Transverse colon (tissue), 4 donors: ENCODE measurements around the gene DDX1. TPM values are rescaled to one million over a fixed set of nuclear protein-coding genes. Genes with fewer than 3 reads are reported as not detected.

Experiments
- DNase-seq: peaks from one replicate; pipeline ENCODE4 v3.0.0-alpha.2; 2019
- H3K27ac ChIP-seq, 4 donors: fragments of 200-600 bp; sonication (generic); 2 replicates each; pipeline ENCODE4 v1.5.1; 2016 to 2018; ENCODE audit warnings: inconsistent platforms in 4 of 4
- H3K27me3 ChIP-seq: fragments of 200-600 bp; sonication (generic); 2 replicates; pipeline ENCODE4 v1.5.1; 2017; ENCODE audit warnings: inconsistent platforms
- H3K36me3 ChIP-seq, 4 donors: fragments of 200-600 bp; sonication (generic); 2 replicates each; pipeline ENCODE4 v1.5.1; 2017 to 2019; ENCODE audit warnings: inconsistent platforms in 4 of 4
- H3K4me1 ChIP-seq, 4 donors: fragments of 200-600 bp; sonication (generic); 2 replicates each; pipeline ENCODE4 v1.5.1; 2017 to 2020; ENCODE audit warnings: inconsistent platforms in 4 of 4
- H3K4me3 ChIP-seq, 4 donors: fragments of 200-600 bp; sonication (generic); 1 replicate in 1 of 4; 2 replicates in 3 of 4; pipeline versions ENCODE4 v1.5.1 to v1.6.1; 2017 to 2019; ENCODE audit warnings: inconsistent platforms in 4 of 4
- H3K9me3 ChIP-seq, 2 donors: fragments of 200-600 bp; sonication (generic); 2 replicates each; pipeline ENCODE4 v1.5.1; 2017 to 2019; ENCODE audit warnings: inconsistent platforms in 2 of 2
- EP300 ChIP-seq: sonication (generic); formaldehyde crosslinking; IDR thresholded peaks from one replicate; pipeline ENCODE4 v1.6.1; 2017; ENCODE audit warnings: antibody characterized with exemption, low read depth
- POLR2A ChIP-seq: fragments of 450-650 bp; IDR thresholded peaks from one replicate; pipeline ENCODE4 v1.6.1; 2016; ENCODE audit warnings: antibody characterized with exemption, mild to moderate bottlenecking, moderate library complexity
- POLR2AphosphoS5 ChIP-seq, 3 donors: sonication (generic); formaldehyde crosslinking; IDR thresholded peaks; one replicate each; pipeline ENCODE4 v1.6.1; 2016; ENCODE audit warnings: antibody characterized with exemption in 3 of 3
- WGBS, 2 donors: methylation state at CpG; one replicate each; pipeline ENCODE4 v1.1.5; 2018; ENCODE audit warnings: low coverage in 1 of 2; 5-methylcytosine and 5-hydroxymethylcytosine counted together
- in situ Hi-C, 4 donors: fragments of 200-750 bp; cut with MboI; loops; one replicate each; pipeline versions ENCODE4 v1.15.0 to v1.15.1; 2017; ENCODE audit warnings: low sequenced_read_pairs in 3 of 4, low pct_ligation_motif_present in 1 of 4, low pct_unique_long_range_greater_than_20kb in 1 of 4
- intact Hi-C: fragments of 100-400 bp; cut with DNase I; formaldehyde crosslinking; loops from one replicate; pipeline ENCODE4 v1.15.1; 2023; ENCODE audit warnings: low total_unique reads
- total RNA-seq, 4 donors: library from RNA; depleted of rRNA; stranded (reverse); fragments of >200 nt; gene quantifications; one replicate each; pipeline ENCODE4 v1.1.0, GENCODE V29; 2016
- TF ChIP-seq, protein P1 (sequence below), 5 experiments: fragments of 200-600 bp in 3 of 5; fragments of 450-650 bp in 2 of 5; sonication (generic) in 3 of 5; IDR thresholded peaks; 1 replicate in 2 of 5; 2 replicates in 3 of 5; pipeline ENCODE4 v1.5.1; 2016 to 2017; ENCODE audit warnings: antibody characterized with exemption in 5 of 5, inconsistent platforms in 3 of 5, mild to moderate bottlenecking in 2 of 5, moderate library complexity in 1 of 5

The DDX1 gene
- total RNA-seq, 4 donors from 2014 or later, result 18.3 to 61.1 (median 49.9) TPM

DNA sequence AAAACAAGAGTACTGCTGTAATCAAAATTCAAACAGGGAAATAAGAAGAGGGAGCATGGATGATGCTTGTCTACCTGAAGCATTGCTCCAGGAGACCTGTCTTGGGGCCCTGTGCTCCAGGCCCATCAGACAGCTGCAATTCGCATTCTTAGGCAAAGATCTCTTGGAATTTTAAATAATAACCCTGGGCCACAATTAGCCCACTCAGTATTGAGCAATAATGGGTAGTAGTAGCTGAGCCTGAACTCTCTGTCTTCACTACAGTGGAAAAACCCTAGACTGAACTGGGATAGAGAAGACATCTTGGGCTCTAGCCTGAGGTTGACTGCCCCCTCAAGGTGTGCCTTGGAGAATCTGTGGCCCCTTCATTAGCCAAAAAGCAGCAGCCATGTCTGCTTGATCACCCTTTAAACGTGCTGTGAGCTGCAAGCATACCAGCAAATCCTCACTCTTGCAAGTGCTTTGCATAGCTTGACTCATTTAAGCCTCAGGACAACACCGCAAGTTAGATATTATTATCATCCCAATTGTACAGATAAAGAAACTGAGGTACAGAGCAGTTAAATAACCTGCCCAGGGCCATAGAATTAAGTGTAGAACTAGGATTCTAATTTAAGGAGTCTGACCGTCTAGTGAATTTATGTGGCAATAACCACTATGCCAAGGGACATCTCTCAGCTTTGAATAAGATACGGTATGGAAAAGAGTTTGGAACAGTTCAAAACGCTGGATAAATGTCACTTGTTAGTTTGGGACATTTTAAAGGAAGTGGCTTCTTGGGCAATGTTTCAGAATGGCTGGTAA lies 69.0 kb downstream of the DDX1 start:
- Histone ChIP-seq H3K9me3 (no peaks in the 10 kb centered on the region), H3K27ac (no peak overlapping the region), H3K4me3 (no peak overlapping the region), H3K4me1 (peaks cover 0 to 3% (median 0%) of the 10 kb centered on the region in 4 donors), H3K36me3 (no peaks in the 10 kb centered on the region), H3K27me3 (no peaks in the 10 kb centered on the region)
- in situ Hi-C loops (loop anchor here in 1 of 4 donors (25.0 kb wide), 1 partner anchor 852 kb away; no protein-coding TSS in a partner anchor), intact Hi-C loops (no loop called here)
- 68 to 70% methylated on average over 4 to 6 of the region's 6 CpGs for WGBS, 2 donors
- TF ChIP-seq POLR2A, result no peak
- TF ChIP-seq, protein P1, sequence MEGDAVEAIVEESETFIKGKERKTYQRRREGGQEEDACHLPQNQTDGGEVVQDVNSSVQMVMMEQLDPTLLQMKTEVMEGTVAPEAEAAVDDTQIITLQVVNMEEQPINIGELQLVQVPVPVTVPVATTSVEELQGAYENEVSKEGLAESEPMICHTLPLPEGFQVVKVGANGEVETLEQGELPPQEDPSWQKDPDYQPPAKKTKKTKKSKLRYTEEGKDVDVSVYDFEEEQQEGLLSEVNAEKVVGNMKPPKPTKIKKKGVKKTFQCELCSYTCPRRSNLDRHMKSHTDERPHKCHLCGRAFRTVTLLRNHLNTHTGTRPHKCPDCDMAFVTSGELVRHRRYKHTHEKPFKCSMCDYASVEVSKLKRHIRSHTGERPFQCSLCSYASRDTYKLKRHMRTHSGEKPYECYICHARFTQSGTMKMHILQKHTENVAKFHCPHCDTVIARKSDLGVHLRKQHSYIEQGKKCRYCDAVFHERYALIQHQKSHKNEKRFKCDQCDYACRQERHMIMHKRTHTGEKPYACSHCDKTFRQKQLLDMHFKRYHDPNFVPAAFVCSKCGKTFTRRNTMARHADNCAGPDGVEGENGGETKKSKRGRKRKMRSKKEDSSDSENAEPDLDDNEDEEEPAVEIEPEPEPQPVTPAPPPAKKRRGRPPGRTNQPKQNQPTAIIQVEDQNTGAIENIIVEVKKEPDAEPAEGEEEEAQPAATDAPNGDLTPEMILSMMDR (IDR thresholded peaks at IDR 0.05), result no peak
- no peak for TF ChIP-seq EP300
- TF ChIP-seq POLR2AphosphoS5 (IDR thresholded peaks at IDR 0.05), result no peak
- no peak for DNase-seq

DNA sequence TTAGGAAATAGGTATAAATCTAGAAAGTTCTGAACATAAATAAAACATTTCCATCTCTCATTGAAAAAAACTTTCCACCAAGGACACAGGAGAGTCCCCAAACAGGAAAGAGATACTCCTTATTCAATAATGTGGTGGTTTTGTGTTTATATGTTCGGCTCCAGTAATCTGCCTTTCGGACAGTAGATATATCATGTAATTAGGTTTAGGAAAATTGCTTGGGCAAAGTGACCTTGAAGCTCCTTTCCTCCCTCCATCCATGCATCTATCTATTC lies 69.6 kb downstream of the DDX1 start:
- H3K4me1 ChIP-seq, result peaks cover 0 to 7% (median 0%) of the 10 kb centered on the region in 4 donors
- in situ Hi-C loops, result loop anchor here in 1 of 4 donors (25.0 kb wide), 1 partner anchor 851 kb away; no protein-coding TSS in a partner anchor
- TF ChIP-seq, protein P1 (IDR thresholded peaks at IDR 0.05), result no peak
- TF ChIP-seq EP300, result no peak
- H3K4me3 ChIP-seq, result no peak overlapping the region
- 77 to 81% methylated on average over 2 of the region's 2 CpGs for WGBS, 2 donors
- H3K36me3 ChIP-seq, result no peaks in the 10 kb centered on the region
- H3K27ac ChIP-seq, result no peak overlapping the region
- H3K27me3 ChIP-seq, result no peaks in the 10 kb centered on the region
- intact Hi-C loops, result no loop called here
- H3K9me3 ChIP-seq, result no peaks in the 10 kb centered on the region
- DNase-seq, result no peak

DNA sequence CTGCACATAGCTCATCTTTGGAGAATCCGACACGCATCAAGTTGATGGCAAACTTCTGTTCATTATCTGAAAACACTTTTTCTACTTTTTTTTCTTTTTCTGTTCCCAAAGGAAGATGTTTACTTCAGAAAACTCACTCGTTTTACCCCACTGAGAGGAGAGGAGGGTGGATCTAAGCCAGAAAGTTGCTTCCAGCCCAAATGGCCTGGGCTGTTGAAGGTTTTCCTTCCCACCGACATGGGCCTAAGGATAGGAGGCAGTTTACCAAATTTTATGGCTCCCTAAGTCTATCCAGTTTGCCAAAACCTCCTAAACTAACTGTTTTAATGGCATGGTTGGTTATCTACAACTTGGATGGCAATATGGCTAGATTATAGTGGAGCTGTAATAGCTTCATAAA lies 70.4 kb downstream of the DDX1 start:
- 58 to 64% methylated on average over 3 to 4 of the region's 4 CpGs for WGBS, 2 donors
- TF ChIP-seq POLR2A (no peak), POLR2AphosphoS5 (IDR thresholded peaks at IDR 0.05) (no peak), EP300 (no peak)
- TF ChIP-seq, protein P1 (IDR thresholded peaks at IDR 0.05), result no peak
- intact Hi-C loops, result no loop called here
- H3K9me3 ChIP-seq, result no peaks in the 10 kb centered on the region
- H3K4me3 ChIP-seq, result no peak overlapping the region
- H3K27me3 ChIP-seq, result no peaks in the 10 kb centered on the region
- in situ Hi-C loops, result loop anchor here in 1 of 4 donors (25.0 kb wide), 1 partner anchor 850 kb away; no protein-coding TSS in a partner anchor
- peaks cover 0 to 7% (median 0%) of the 10 kb centered on the region in 4 donors for H3K4me1 ChIP-seq
- H3K27ac ChIP-seq, result no peak overlapping the region
- DNase-seq, result no peak
- no peaks in the 10 kb centered on the region for H3K36me3 ChIP-seq

DNA sequence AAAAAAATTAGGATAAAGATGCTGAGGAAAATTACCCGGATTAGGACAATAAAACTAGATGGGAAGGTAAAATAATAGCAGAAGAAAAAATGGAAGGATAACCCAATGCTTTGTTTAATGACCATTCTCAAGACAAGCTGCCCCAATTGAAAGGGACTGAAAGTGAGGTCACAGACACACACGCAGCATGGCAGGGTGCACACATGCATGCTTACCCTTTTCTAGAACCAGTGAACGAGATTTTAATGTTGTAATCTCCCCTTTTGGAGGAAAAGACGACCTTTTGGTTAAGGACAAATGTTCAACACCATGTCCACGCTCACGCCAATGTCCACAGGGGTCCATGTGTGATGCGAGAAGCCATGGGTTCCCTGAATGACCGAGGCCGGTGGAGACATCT lies 70.9 kb downstream of the DDX1 start:
- no peaks in the 10 kb centered on the region for H3K36me3 ChIP-seq
- H3K27ac ChIP-seq, result no peak overlapping the region
- H3K9me3 ChIP-seq, result no peaks in the 10 kb centered on the region
- TF ChIP-seq, protein P1 (IDR thresholded peaks at IDR 0.05), result no peak
- TF ChIP-seq POLR2A (no peak), POLR2AphosphoS5 (IDR thresholded peaks at IDR 0.05) (no peak), EP300 (no peak)
- no peaks in the 10 kb centered on the region for H3K27me3 ChIP-seq
- no peak overlapping the region for H3K4me3 ChIP-seq
- in situ Hi-C loops, result loop anchor here in 1 of 4 donors (25.0 kb wide), 1 partner anchor 850 kb away; no protein-coding TSS in a partner anchor
- H3K4me1 ChIP-seq, result peaks cover 0 to 7% (median 0%) of the 10 kb centered on the region in 4 donors
- DNase-seq, result no peak
- 80 to 86% methylated on average over 2 to 9 of the region's 9 CpGs for WGBS, 2 donors
- intact Hi-C loops, result no loop called here
